Jurkat, Clone E6-1 (cell line): Measurements from ENCODE around the gene SLC45A1.
A peak's percentile ranks its signal among the peaks of the same experiment; 100 is the strongest.

Source experiments
- DNase-seq: peaks from one replicate; pipeline ENCODE4 v3.0.0-alpha.2; 2011; ENCODE audit warnings: low read depth, low spot score
- H3K4me3 ChIP-seq: 2 replicates; pipeline ENCODE4 v1.5.1; 2011; ENCODE audit warnings: mild to moderate bottlenecking, low read length, control low read depth, moderate library complexity

Gene SLC45A1

DNA sequence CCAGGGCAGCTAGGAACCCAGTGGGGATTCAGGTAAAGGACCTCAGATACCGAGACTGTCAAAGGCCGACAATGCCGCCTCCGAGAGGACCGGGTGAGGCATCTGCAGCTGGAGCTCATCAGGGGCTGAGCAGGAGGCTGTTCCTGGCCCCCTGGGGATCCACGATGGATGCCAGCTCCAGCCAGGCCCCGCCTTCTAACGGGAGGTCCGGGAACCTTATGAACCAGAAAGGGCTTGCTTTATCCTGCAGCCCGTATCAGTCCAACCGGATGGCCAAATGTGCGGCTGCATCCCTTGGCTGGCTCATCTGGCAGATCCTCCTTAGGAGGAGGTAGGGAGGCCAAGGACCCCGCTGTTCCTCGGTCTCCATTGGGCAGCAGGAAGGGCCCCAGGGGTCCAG is 32.0 kb downstream of the SLC45A1 start:
- H3K4me3 ChIP-seq = no peak overlapping the region
- DNase-seq = no peak

GRCh38 chr1:8350914-8351684 is 33.2 kb downstream of the SLC45A1 start:
- H3K4me3 ChIP-seq = no peak overlapping the region
- no peak for DNase-seq

DNA sequence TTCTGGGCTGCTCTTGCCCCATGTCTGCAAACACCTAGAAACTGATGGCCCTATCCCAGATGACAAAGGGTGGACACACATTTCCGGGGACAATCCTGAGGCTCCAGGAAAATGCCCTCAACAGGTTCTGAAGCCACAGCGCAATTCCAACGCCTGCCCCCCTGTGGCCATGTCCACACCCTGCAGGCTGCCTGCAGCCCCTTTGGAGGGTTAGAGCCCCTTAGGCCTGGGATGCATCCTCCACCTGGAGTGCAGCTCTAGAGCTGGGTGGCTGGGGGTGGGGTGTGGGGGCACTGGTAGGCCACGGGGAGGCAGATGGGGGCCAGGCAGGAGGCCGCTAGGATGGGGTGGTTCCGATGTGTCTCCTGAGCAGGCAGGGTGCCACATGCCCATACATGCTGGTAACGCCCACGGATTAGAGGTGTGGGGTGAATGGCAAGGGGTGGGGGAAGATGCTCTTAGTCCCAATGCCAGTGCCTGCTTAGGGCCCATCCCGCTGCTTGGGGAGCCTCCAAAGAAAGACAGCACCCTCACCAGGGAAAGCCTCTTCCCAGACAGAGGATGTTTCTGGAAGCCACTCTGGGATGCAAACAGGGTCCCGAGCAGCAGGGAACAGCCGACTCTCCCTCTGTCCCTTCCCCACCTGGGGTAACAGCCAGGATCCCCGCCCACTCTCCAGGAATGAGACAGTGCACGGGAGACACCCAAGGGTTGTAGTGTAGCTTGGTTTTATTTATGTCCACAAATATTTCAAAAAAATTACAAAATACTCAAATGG is 34.0 kb downstream of the SLC45A1 start:
- H3K4me3 ChIP-seq = no peak overlapping the region
- DNase-seq = peak; percentile 8

DNA sequence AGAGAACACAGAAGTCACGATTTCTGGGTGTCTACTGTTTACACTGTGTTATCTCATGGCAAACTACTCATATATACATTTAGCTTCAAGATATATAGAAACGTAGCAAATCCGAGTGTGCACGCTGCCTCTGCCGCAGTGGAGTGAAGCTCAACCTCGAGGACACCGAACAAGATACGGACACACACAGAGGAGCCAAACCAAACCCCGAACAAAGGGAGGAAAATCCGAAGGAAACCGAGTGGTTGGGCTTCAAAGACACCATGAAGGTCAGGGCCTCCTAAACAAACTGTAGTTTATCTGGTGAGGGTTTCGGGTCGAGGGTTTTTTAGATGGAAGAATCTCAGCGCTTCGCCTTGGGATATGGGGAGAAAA is 34.5 kb downstream of the SLC45A1 start:
- H3K4me3 ChIP-seq = no peak overlapping the region
- DNase-seq = no peak

- no peak overlapping the region for H3K4me3 ChIP-seq
- no peak for DNase-seq
Observed at GRCh38 chr1:8352886-8353785, 35.2 kb downstream of the SLC45A1 start.

- H3K4me3 ChIP-seq = no peak overlapping the region
- no peak for DNase-seq
Observed at GRCh38 chr1:8354038-8354437, 36.1 kb downstream of the SLC45A1 start.

GRCh38 chr1:8355439-8356255 is 37.7 kb downstream of the SLC45A1 start:
- no peak overlapping the region for H3K4me3 ChIP-seq
- DNase-seq = no peak

GRCh38 chr1:8356256-8357209 is 38.6 kb downstream of the SLC45A1 start:
- no peak overlapping the region for H3K4me3 ChIP-seq
- DNase-seq = no peak

- H3K4me3 ChIP-seq = no peak overlapping the region
- DNase-seq = no peak
Observed at GRCh38 chr1:8357329-8358101, 39.6 kb downstream of the SLC45A1 start.

DNA sequence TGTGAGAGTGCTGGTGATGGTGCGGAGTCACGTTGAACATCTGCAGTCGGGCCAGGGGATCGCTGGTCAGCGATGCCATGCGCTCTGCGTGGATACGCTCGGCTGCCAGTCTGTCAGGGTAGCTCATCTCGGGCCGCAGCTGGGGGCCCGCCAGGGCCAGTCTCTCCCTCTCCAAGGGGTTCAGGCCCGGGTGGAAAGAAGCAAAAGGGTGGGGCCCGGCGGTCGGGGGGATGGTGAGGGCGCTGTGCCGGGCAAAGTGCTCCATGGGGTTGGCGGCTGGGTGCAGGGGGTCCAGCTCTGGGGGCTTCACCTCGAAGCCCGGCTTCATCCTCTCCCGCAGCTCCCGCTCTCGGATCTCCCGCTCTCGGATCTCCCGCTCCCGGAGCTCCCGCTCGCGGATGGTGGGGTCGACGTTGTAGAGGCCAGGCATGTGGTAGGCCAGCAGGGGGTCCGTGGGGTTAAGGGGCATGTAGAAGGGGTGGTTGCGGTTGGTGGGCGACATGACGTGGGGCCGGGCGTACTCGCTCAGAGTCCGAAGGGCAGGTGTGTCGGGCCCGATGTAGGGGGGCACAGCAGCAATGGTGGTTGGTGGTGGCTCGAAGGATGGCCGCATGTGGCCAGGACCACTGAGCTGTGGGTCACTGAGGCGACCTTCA is 40.5 kb downstream of the SLC45A1 start:
- no peak overlapping the region for H3K4me3 ChIP-seq
- DNase-seq = no peak

GRCh38 chr1:8358897-8359616 is 41.1 kb downstream of the SLC45A1 start:
- H3K4me3 ChIP-seq = no peak overlapping the region
- DNase-seq = no peak

GRCh38 chr1:8359617-8360481 is 41.9 kb downstream of the SLC45A1 start:
- H3K4me3 ChIP-seq = no peak overlapping the region
- DNase-seq = no peak

DNA sequence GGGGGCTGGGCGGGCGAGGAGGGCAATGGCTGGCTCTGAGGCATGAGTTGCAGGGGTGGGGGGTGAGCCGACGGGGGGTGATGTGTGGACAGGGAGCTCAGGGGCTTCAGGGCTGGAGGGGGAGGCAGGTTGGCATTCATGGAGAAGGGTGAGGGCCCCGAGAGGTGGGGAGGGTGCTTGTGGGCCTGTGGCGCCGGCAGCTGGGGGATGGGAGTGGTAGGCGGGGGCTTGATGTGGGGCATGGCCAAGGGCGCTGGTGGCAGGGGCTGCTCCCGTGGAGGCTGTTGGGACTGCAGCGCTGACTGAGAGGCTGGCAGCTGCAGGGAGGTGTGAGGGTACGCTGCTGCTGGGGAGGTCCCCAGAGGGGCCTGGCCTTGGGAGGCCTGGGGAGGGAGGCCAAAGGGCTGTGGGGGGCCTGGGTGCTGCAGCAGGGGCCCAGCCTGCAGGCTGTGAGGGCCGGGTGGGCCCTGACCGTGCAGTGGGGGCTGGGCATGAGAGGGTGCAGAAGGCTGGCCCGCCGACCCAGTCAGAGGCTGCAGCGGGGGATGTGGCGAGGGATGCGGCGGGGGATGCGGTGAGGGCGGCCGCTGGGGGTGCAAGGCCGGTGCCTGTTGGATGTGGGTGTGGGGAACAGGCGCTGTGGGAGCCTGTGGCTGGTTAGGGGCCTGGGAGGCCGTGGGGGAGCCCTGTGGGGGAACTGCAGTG is 42.7 kb downstream of the SLC45A1 start:
- H3K4me3 ChIP-seq = no peak overlapping the region
- no peak for DNase-seq

DNA sequence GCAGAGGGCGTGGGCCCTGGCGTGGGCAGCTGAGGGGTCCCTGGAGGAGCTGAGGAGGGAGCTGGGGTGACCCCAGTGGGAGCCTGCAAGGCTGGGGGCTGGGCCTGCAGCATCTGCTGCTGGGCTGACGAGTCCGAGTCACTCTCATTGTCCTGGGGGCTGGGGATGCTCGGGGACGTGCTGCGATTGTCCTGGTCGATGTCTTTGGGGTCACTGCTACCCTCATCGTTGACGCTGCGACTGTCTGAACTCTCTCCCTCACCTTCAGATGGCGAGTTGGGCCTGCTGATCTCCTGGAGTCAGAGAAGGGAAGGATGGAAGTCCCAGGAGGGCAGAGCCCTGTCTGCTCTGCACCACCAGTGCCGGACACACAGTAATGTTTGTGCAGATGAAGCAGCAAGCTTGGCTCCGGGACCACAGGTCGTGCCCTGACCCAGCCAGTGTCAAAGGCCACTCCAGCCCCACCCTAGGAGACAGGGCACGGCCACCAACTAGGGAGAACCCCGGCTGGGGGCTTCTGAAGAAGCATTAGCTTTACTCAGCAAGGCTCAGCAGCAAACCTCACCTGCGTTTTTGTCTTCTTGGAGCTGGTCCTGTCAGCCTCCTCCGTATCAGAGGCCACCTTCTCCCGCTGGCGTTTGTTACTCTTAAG is 43.4 kb downstream of the SLC45A1 start:
- no peak for DNase-seq
- no peak overlapping the region for H3K4me3 ChIP-seq
